Keratinocyte (primary cell): ENCODE data around the gene SLC25A19. TPM values are rescaled to one million over a fixed set of nuclear protein-coding genes. Genes with fewer than 3 reads are reported as not detected.

Experiments used
- DNase-seq: peaks from one replicate; pipeline ENCODE4 v3.0.0-alpha.2; 2011; ENCODE audit warnings: low read depth, missing footprints, low spot score
- FAIRE-seq: peaks from 2 replicates; lab custom pipeline; 2011; peaks lifted over from hg19 to GRCh38; lab: Jason Lieb, UNC
- H2AFZ ChIP-seq: 2 replicates; pipeline ENCODE4 v1.6.0; 2012; ENCODE audit warnings: low read length, control low read depth, inconsistent platforms; ENCODE audit not compliant: control insufficient read depth
- H3K27ac ChIP-seq: 2 replicates; pipeline ENCODE4 v1.5.1; 2011; ENCODE audit warnings: low read length; ENCODE audit not compliant: control insufficient read depth, insufficient read depth
- H3K27me3 ChIP-seq: 3 replicates; pipeline ENCODE4 v1.6.0; 2011; ENCODE audit warnings: low read length; ENCODE audit not compliant: control insufficient read depth, insufficient read depth; ENCODE audit errors: extremely low read depth
- H3K36me3 ChIP-seq, 2 experiments: 2 replicates in 1 of 2; 3 replicates in 1 of 2; pipeline ENCODE4 v1.5.1; 2011; ENCODE audit warnings: low read length in 2 of 2, mild to moderate bottlenecking in 1 of 2; ENCODE audit not compliant: control insufficient read depth in 2 of 2, insufficient read depth in 2 of 2; ENCODE audit errors: extremely low read depth in 1 of 2
- H3K4me1 ChIP-seq: 3 replicates; pipeline ENCODE4 v1.5.1; 2011; ENCODE audit warnings: low read length; ENCODE audit not compliant: control insufficient read depth, insufficient read depth; ENCODE audit errors: extremely low read depth
- H3K4me2 ChIP-seq: 3 replicates; pipeline ENCODE4 v1.6.0; 2011; ENCODE audit warnings: low read depth, low read length; ENCODE audit not compliant: control insufficient read depth, insufficient read depth; ENCODE audit errors: extremely low read depth
- H3K4me3 ChIP-seq, 3 experiments: fragments of 200-600 bp in 1 of 3; sonication (generic) in 1 of 3; 2 replicates in 2 of 3; 3 replicates in 1 of 3; pipeline ENCODE4 v1.5.1; 2011 to 2016; ENCODE audit warnings: low read length in 3 of 3, mild to moderate bottlenecking in 3 of 3, control low read depth in 2 of 3, inconsistent platforms in 1 of 3, low read depth in 1 of 3, mixed read lengths in 1 of 3, mixed run types in 1 of 3, moderate library complexity in 1 of 3; ENCODE audit not compliant: control insufficient read depth in 2 of 3, insufficient read depth in 2 of 3; ENCODE audit errors: extremely low read depth in 1 of 3
- H3K79me2 ChIP-seq: 2 replicates; pipeline ENCODE4 v1.6.0; 2012; ENCODE audit warnings: low read length; ENCODE audit not compliant: control insufficient read depth, insufficient read depth
- H3K9ac ChIP-seq: 3 replicates; pipeline ENCODE4 v1.6.0; 2011; ENCODE audit warnings: low read length; ENCODE audit not compliant: control insufficient read depth, insufficient read depth; ENCODE audit errors: extremely low read depth
- H3K9me1 ChIP-seq: 3 replicates; pipeline ENCODE4 v1.6.0; 2011; ENCODE audit warnings: low read length; ENCODE audit not compliant: control insufficient read depth, insufficient read depth; ENCODE audit errors: extremely low read depth
- H3K9me3 ChIP-seq: 2 replicates; pipeline ENCODE4 v1.5.1; 2012; ENCODE audit warnings: low read depth, low read length; ENCODE audit not compliant: control insufficient read depth
- H4K20me1 ChIP-seq: 3 replicates; pipeline ENCODE4 v1.6.0; 2011; ENCODE audit warnings: low read length; ENCODE audit not compliant: control insufficient read depth, insufficient read depth; ENCODE audit errors: extremely low read depth
- CTCF ChIP-seq, 3 experiments: IDR thresholded peaks in 1 of 3; conservative IDR thresholded peaks in 1 of 3; optimal IDR thresholded peaks in 1 of 3; 2 replicates in 2 of 3; 3 replicates in 1 of 3; pipeline versions ENCODE3 to v1.5.1; 2011; ENCODE audit warnings: low read length in 3 of 3, mild to moderate bottlenecking in 3 of 3, moderate library complexity in 2 of 3, control low read depth in 1 of 3, inconsistent platforms in 1 of 3; ENCODE audit not compliant: insufficient read depth in 2 of 3; ENCODE audit errors: extremely low read depth in 1 of 3
- EZH2 ChIP-seq: IDR thresholded peaks from one replicate; pipeline ENCODE4 v1.6.1; 2012; ENCODE audit warnings: inconsistent platforms, mild to moderate bottlenecking, low read length, moderate library complexity
- dilution Hi-C: fragments of 300-500 bp; cut with MboI; formaldehyde crosslinking; loops from one replicate; pipeline ENCODE4 v1.7.0; 2020; ENCODE audit warnings: low sequenced_read_pairs; ENCODE audit not compliant: extremely low pct_ligation_motif_present
- polyA plus RNA-seq, 5 experiments: library from polyadenylated mRNA; depleted of rRNA in 3 of 5; stranded (reverse) in 3 of 5; stranded (forward) in 1 of 5; unstranded in 1 of 5; fragments of >200 nt; gene quantifications; 1 replicate in 1 of 5; 2 replicates in 3 of 5; 3 replicates in 1 of 5; pipeline versions ENCODE4 v1.2.1 to v1.2.3, GENCODE V29; 2011 to 2012; ENCODE audit warnings: missing spikeins in 2 of 5, low read depth in 1 of 5, low replicate concordance in 1 of 5

Gene SLC25A19
- polyA plus RNA-seq, 1 donor (not counting 4 experiments of a cell fraction or from before 2014, with no cell fraction given) = 7.0 TPM

DNA sequence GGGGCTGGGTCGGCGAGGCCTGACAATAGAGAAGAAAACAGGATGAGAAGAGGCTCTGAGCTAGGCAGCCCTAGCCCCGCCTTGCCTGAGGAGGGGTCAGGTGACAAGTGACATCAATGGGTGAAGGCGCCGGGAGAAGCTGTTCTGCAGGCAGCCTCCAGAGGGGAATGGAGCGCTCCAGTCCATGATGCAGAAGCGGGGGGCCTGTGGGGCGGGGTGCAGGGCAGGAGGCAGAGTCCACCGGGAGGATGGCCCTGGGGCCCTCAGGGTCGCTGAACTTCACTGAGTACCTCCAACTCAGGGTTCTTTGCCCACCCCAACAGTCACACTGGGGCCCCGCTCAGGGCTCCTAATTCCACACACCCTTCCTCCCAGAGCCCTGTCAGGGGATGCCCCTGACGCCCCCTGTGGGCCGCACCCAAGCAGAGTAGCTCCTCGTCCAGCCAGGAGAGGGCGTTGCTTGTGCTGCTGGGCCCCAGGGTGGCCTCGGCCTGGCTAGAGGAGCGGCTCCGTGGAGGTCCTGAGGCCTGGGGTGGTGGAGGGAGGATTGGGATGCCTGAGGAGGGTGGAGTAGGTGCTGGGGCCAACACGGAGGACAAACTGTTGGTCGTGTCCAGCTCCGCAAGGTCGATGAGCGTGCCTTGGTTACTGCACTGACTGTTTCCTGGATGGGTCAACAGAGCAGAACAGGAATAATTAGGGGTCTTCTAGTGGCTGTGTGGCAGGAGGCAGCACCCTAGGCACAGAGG, 48.7 kb downstream of the SLC25A19 start:
- FAIRE-seq (no peak), DNase-seq (no peak)
- no peak overlapping the region for H3K4me2 ChIP-seq
- H3K9ac ChIP-seq = no peak overlapping the region
- peaks cover 9% of the 10 kb centered on the region for H4K20me1 ChIP-seq
- no peak overlapping the region for H2AFZ ChIP-seq
- H3K9me3 ChIP-seq = no peaks in the 10 kb centered on the region
- H3K79me2 ChIP-seq = no peaks in the 10 kb centered on the region
- dilution Hi-C loops = no loop called here
- H3K27me3 ChIP-seq = no peaks in the 10 kb centered on the region
- no peaks in the 10 kb centered on the region for H3K9me1 ChIP-seq
- H3K4me3 ChIP-seq = no peak overlapping the region
- no peak overlapping the region for H3K27ac ChIP-seq
- peaks cover 55 to 76% of the 10 kb centered on the region in 2 experiments for H3K36me3 ChIP-seq
- peak; percentile 68 to 84 (median 83) for TF ChIP-seq CTCF (optimal IDR thresholded peaks at IDR 0.05 in 1 of 3, IDR thresholded peaks at IDR 0.05 in 1 of 3, conservative IDR thresholded peaks at IDR 0.05 in 1 of 3; ENCODE audit: extremely low read depth in 1 of 3, insufficient read depth in 2 of 3, low read length in 3 of 3)
- no peak for TF ChIP-seq EZH2
- no peaks in the 10 kb centered on the region for H3K4me1 ChIP-seq

DNA sequence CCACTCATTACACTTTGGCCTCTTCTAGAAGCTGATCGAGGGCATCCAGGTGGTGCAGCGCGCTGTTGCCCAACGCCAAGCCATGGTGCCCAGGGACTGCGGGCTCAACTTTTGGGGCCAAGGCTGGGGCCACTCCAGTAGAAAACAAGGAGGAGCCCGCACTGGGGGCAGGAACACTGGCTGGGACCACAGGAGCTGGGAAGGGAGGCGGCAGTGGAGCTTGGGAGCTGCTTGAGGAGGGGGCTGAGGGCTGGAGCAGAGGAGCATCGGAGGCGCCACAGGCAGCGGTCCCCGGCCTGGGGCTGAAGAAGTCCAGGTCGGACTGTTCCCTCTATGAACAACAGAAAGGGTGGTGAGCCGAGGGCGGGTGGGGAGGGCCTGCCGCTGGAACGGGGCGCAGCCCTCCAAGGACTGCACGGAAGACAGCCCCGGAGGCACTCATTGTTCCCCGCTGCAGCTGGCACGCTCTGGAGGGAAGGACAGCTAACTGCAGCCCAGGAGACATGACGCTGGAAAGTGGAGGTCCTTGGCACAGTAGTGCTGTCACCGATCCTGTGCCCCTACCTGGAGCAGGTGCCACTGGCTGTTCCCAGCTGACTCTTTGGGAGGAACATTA, 49.3 kb downstream of the SLC25A19 start:
- dilution Hi-C loops = no loop called here
- Histone ChIP-seq H3K27me3 (no peaks in the 10 kb centered on the region), H3K4me2 (no peak overlapping the region), H3K9me1 (no peaks in the 10 kb centered on the region), H2AFZ (no peak overlapping the region), H3K79me2 (no peaks in the 10 kb centered on the region), H3K9me3 (no peaks in the 10 kb centered on the region), H3K9ac (no peak overlapping the region), H3K4me3 (no peak overlapping the region), H4K20me1 (peaks cover 9% of the 10 kb centered on the region), H3K27ac (no peak overlapping the region), H3K4me1 (no peaks in the 10 kb centered on the region), H3K36me3 (peaks cover 59 to 76% of the 10 kb centered on the region in 2 experiments)
- no peak for FAIRE-seq
- DNase-seq = no peak
- TF ChIP-seq EZH2 = no peak
- no peak for TF ChIP-seq CTCF (optimal IDR thresholded peaks at IDR 0.05 in 1 of 3, IDR thresholded peaks at IDR 0.05 in 1 of 3, conservative IDR thresholded peaks at IDR 0.05 in 1 of 3; ENCODE audit: extremely low read depth in 1 of 3, insufficient read depth in 2 of 3, low read length in 3 of 3)
